Right ventricle myocardium superior (tissue), 1 donor: ENCODE measurements around the gene LRRK1. TPM values are rescaled to one million over a fixed set of nuclear protein-coding genes. Genes with fewer than 3 reads are reported as not detected.
A peak's percentile ranks its signal among the peaks of the same experiment; 100 is the strongest.

Experiments
- ATAC-seq: fragments of 200-7000 bp; cut with Tn5 transposase; one replicate; pipeline ENCODE4 v1.9.1; 2020; ENCODE audit warnings: mild to moderate bottlenecking; ENCODE audit not compliant: poor library complexity
- DNase-seq: peaks from one replicate; pipeline ENCODE4 v3.0.0-alpha.2; 2020
- intact Hi-C: fragments of 100-400 bp; cut with DNase I; formaldehyde crosslinking; loops from one replicate; pipeline ENCODE4 v1.11.2; 2022
- total RNA-seq: library from RNA; stranded (reverse); fragmentation: NEBNext Ultra II Directional; extraction: Animal tissue kit (Norgen Biotek cat#: 25700); gene quantifications from one replicate; pipeline ENCODE4 v1.2.1, GENCODE V29; 2021
- donor health status: DM: no; HTN: yes; CAD: no; lungs with severe emphysema.

Gene LRRK1
- total RNA-seq, 1 donor from 2014 or later, result 3.0 TPM

GRCh38 chr15:101006931-101007691 is 88.0 kb downstream of the LRRK1 start:
- intact Hi-C loops, result loop anchor here (5.0 kb wide), 2 partner anchors 90 to 135 kb away; partner anchors contain the start of gene LRRK1
- peak; percentile 84 for DNase-seq
- peak; percentile 86 for ATAC-seq

GRCh38 chr15:101008158-101009139 is 89.3 kb downstream of the LRRK1 start:
- ATAC-seq (peak; percentile 88), DNase-seq (peak; percentile 89)
- intact Hi-C loops, result loop anchor here (2.0 to 5.0 kb wide), 3 partner anchors 91 to 378 kb away; partner anchors contain the start of gene LRRK1

- ATAC-seq, result no peak
- intact Hi-C loops, result loop anchor here (2.0 to 5.0 kb wide), 3 partner anchors 92 to 378 kb away; partner anchors contain the start of gene LRRK1
- DNase-seq, result no peak
These were observed 90.0 kb downstream of the LRRK1 start for GRCh38 chr15:101009176-101009575.

DNA sequence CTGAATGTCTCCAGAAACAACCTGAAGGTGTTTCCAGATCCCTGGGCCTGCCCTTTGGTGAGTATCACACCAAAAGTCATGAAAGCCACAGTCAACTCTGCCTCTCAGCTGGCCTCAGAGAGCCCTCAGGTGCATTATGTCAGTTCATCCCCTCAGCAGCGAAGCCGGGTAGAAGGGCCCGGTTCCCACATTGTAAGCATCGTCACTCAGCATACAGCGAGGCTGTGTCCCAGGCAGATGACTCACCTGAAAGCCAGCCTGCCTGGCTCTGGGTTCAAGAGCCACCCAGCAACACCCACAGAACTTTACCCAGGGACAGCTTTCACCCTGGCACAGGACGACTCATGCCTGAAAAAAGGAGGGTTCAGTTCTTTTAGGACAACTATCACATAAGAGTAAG is 91.6 kb downstream of the LRRK1 start:
- DNase-seq, result no peak
- intact Hi-C loops, result no loop called here
- no peak for ATAC-seq

GRCh38 chr15:101012326-101013200 is 93.4 kb downstream of the LRRK1 start:
- ATAC-seq (no peak), DNase-seq (no peak)
- intact Hi-C loops, result no loop called here

- DNase-seq, result no peak
- intact Hi-C loops, result no loop called here
- ATAC-seq, result no peak
These were observed 94.0 kb downstream of the LRRK1 start for GRCh38 chr15:101013201-101013550.

GRCh38 chr15:101013769-101014675 is 94.9 kb downstream of the LRRK1 start:
- intact Hi-C loops, result loop anchor here (2.0 kb wide), 1 partner anchor 245 kb away; no protein-coding TSS in a partner anchor
- ATAC-seq (peak; percentile 19), DNase-seq (no peak)

DNA sequence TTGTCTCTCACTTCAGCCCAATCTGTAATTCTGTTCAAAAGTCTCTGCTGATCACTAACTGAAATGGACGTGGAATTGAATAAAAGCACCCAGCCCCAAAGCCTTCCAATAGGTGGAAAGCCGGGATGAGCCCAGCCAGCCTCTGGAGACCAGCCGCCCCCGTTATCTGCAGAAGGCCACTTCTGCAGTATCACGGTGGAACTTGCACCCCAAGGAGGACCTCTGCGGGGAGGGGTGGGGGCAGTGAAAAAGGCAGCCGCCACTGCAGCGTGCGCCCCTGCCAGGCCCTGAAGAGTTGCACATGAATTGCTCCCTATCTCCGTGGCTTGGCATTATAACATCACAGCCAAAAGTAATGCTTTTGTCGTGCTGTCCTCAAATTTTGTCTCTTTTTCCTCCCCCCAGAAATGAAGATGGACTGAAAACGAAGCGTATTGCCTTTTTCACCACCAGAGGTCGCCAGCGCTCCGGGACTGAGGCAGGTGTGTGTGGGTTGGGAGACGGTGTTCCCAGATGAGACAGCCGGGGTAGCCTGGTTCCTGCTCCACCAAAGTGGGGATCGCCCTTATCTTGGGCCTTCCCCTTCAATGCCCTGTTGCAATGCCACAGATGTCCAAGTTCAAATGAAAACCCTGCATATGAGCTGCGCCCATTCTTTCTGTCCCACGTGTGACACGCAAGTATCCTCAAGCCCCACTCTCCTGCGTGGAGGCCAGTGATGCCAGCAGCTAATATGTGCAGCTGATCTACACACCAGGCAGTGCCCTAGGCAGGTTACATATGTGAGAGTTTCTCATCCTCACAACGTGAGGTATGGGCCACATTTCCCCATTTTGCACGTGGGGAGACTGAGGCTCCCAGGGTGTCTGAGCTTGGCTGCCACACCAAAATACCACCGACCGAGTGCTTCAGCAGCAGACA is 96.0 kb downstream of the LRRK1 start:
- DNase-seq (peak; percentile 82), ATAC-seq (peak; percentile 79)
- intact Hi-C loops, result loop anchor here (2.0 to 5.0 kb wide), 2 partner anchors 72 to 244 kb away; no protein-coding TSS in a partner anchor

DNA sequence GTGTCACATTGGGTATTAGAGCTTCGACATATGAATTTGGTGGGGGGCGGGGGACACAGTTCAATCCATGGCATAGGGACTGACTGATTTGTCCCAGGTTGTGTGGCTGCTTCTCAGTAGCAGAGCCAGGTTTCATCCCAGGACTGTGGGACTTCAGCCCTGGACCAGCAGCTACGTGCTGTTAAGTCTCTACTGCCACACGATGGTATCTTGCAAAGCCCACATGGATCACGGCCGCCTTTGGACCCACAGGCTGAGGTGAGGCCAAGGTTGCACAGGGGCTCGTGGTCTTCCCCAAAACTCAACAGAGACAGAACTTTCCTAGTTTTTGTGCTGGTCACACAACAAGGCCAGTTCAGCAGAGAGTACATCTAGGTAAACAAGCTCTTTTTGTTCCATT is 97.4 kb downstream of the LRRK1 start:
- DNase-seq, result no peak

GRCh38 chr15:101017093-101017754 is 98.1 kb downstream of the LRRK1 start:
- DNase-seq (no peak), ATAC-seq (no peak)
- intact Hi-C loops, result loop anchor here (5.0 kb wide), 1 partner anchor 70 kb away; no protein-coding TSS in a partner anchor

More for the DNA sequence above, 97.4 kb downstream of the LRRK1 start:
- no peak for ATAC-seq
- intact Hi-C loops, result loop anchor here (5.0 kb wide), 1 partner anchor 71 kb away; no protein-coding TSS in a partner anchor

DNA sequence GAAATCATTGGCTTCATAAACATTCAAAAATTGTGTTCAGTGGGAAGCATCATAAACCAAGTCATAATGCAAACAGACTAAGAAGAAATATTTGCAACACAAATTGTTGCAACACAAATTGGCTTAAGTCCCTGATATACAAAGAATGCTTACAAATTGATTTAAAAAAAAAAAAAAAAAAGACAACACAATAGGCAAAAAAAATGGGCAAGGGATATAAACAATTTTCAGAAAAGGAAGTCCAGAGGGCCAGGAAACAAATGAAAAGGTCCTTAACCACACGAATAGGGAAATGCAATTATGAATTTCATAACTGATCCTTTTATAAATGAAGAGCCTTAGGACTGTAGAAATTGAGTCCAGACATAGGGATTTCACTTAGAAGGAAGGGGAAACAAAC is 98.9 kb downstream of the LRRK1 start:
- DNase-seq, result no peak
- ATAC-seq, result no peak
- intact Hi-C loops, result loop anchor here (5.0 kb wide), 1 partner anchor 69 kb away; no protein-coding TSS in a partner anchor

- ATAC-seq (no peak), DNase-seq (no peak)
- intact Hi-C loops, result loop anchor here (5.0 kb wide), 1 partner anchor 69 kb away; no protein-coding TSS in a partner anchor
These were observed 99.3 kb downstream of the LRRK1 start for GRCh38 chr15:101018450-101018849.

DNA sequence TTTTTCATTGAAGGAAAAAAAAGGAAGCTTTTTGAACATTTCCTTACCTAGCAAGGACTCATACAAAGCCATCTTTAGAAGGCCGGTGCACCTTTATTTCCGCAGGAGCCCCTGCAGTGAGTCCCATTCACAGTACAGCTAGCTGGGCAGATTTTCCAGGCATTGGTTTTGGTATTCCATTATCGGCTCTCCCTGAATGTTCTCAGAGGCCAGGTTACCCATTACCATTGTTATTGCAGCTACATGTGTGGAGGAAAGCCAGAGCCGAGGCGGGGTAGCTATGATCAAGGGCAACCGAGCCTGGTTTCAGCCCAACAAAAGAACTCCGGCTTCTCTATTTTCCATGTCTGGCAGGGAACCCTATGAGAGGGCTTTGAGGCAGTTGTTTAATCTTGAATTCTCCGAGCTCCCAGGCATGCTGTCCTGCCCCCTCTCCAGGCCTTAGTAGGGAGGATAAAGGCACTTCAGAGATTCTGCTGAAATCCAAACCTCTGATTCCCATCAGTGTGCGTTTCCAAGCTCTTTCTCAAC is 100.3 kb downstream of the LRRK1 start:
- ATAC-seq (no peak), DNase-seq (no peak)
- intact Hi-C loops, result loop anchor here (5.0 kb wide), 1 partner anchor 68 kb away; no protein-coding TSS in a partner anchor

DNA sequence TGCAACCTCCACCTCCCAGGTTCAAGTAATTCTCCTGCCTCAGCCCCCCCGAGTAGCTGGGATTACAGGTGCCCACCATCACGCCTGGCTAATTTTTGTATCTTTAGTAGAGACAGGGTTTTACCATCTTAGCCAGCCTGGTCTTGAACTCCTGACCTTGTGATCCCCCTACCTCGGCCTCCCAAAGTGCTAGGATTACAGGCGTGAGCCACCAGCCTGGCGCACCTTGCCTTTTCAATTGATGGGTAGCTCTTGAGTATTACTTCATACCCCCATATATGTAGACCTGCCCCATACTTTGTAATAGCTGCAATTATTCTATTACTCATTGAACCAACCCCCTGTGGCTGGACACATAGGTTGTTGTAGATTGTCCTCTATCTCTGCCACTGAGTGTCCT is 101.3 kb downstream of the LRRK1 start:
- intact Hi-C loops, result no loop called here
- ATAC-seq (no peak), DNase-seq (no peak)

DNA sequence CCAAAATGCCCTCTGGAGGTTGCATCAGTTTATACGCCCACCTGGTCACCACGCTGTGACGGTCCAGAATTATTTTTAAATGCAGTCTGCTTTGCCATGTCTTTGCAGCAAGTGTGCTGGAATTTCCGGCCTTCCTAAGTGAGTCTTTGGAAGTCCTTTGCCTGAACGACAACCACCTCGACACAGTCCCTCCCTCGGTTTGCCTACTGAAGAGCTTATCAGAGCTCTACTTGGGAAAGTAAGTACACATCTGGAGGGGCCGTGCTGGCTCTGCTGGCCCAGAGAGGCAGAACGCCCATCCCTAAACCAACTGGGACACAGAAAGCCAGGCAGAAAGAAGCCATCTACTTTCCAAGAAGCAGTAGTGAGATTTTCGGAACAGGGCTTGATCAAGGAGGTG is 101.8 kb downstream of the LRRK1 start:
- intact Hi-C loops, result no loop called here
- DNase-seq (no peak), ATAC-seq (no peak)
